ENCODE measurements around the gene ARID3A.

Gene ARID3A

DNA sequence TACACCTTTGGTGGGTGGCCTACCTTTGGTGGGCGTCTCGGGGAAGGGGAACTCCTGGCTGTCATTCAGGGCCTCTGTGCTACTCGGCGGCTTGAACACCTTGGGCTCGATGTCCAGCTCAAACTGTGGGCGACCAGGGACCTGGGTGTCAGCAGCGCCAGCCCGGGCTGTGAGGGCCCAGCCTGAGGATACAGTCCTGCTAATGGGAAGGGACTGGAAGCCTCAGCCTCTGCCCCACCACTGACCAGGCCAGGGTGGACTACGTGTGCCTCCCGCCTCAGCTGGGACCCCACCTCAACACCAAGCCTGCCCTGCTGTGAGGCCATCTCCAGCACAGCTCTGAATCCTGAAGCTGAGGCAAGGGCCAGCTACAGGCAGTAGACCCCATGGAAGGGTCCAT, 87.4 kb downstream of the ARID3A start:
- Histone ChIP-seq H3K9me3 (ENCODE audit: control insufficient read depth, insufficient read depth, low read length) (no peaks in the 10 kb centered on the region), H3K36me3 (ENCODE audit: insufficient read depth, low read length) (no peaks in the 10 kb centered on the region), H3K9ac (ENCODE audit: low read depth, low read length) (no peak overlapping the region), H3K4me1 (ENCODE audit: insufficient read depth, low read length) (peaks cover 20% of the 10 kb centered on the region)

- Histone ChIP-seq H3K9me3 (ENCODE audit: control insufficient read depth, insufficient read depth, low read length) (no peaks in the 10 kb centered on the region), H3K36me3 (ENCODE audit: insufficient read depth, low read length) (no peaks in the 10 kb centered on the region), H3K9ac (ENCODE audit: low read depth, low read length) (no peak overlapping the region), H3K4me1 (ENCODE audit: insufficient read depth, low read length) (peaks cover 22% of the 10 kb centered on the region)
Observed at GRCh38 chr19:1014161-1015060, 88.6 kb downstream of the ARID3A start.

DNA sequence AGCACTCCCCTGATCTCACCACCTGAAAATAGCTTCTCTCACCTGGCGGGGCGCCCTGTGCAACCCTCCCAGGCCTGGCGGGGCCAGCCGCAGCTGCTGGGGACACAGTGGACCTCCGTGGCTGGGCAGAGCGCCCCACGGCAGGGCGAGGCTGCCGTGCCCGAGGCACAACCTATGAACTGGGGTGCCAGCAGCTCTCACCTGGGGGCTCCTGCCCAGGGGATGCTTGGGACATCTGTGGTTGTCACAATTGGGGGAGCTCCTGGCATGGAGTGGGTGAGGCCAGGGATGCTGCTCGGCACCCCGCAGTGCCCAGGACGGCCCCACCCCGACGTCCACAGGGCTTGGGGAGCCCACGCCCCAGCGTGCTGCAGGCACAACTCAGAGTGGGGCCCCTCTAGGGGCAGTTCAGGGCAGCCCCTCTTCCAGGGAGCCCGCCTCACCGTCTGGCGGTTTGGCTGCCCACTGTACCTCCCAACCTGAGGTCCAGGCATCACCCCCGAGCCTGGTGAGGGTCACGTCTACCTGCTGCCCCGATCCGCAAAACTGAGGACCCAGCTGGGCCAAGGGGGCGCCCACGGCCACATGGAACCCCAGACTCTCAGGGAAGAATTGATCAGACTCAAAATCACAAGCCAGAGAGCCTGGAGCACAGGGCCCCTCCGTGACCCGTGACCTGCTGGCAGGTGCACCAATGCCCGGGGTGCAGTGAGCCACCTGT, 89.4 kb downstream of the ARID3A start:
- H3K4me1 ChIP-seq (ENCODE audit: insufficient read depth, low read length): peaks cover 22% of the 10 kb centered on the region
- no peaks in the 10 kb centered on the region for H3K36me3 ChIP-seq (ENCODE audit: insufficient read depth, low read length)

GRCh38 chr19:1015782-1016646, 90.2 kb downstream of the ARID3A start:
- Histone ChIP-seq H3K9ac (ENCODE audit: low read depth, low read length) (peak overlapping the region; percentile 20; the same call in 1 of the 2 replicates), H3K9me3 (ENCODE audit: control insufficient read depth, insufficient read depth, low read length) (no peaks in the 10 kb centered on the region)

More for the DNA sequence above, 89.4 kb downstream of the ARID3A start:
- Histone ChIP-seq H3K9ac (ENCODE audit: low read depth, low read length) (peak overlapping the region; percentile 20; the same call in 1 of the 2 replicates), H3K9me3 (ENCODE audit: control insufficient read depth, insufficient read depth, low read length) (no peaks in the 10 kb centered on the region)

DNA sequence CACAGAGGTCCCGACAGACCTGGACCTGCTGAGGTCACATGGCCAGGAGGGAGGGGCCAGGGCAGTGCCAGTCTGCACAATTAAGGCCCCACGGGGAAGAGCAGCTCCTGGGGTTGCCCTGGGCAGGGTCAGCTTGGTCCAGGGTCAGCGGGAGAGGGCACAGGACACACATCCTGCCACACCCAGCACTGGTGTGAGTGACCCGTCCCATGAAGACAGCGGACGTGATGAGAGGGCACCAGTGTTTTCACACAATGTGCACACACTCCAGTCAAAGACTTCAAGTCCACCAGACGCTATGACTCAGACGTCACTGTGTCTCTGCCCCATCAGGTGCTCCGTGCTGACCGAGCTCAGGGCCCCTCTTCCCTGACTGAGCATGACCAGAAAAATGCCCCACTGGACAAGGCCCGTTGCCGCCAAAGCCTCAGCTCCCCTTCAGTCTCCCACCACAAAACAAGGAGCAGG, 90.8 kb downstream of the ARID3A start:
- H3K4me1 ChIP-seq (ENCODE audit: insufficient read depth, low read length): peaks cover 22% of the 10 kb centered on the region
- no peaks in the 10 kb centered on the region for H3K9me3 ChIP-seq (ENCODE audit: control insufficient read depth, insufficient read depth, low read length)
- H3K9ac ChIP-seq (ENCODE audit: low read depth, low read length): no peak overlapping the region
- no peaks in the 10 kb centered on the region for H3K36me3 ChIP-seq (ENCODE audit: insufficient read depth, low read length)

More at GRCh38 chr19:1015782-1016646, 90.2 kb downstream of the ARID3A start:
- H3K4me1 ChIP-seq (ENCODE audit: insufficient read depth, low read length): peaks cover 22% of the 10 kb centered on the region
- no peaks in the 10 kb centered on the region for H3K36me3 ChIP-seq (ENCODE audit: insufficient read depth, low read length)

DNA sequence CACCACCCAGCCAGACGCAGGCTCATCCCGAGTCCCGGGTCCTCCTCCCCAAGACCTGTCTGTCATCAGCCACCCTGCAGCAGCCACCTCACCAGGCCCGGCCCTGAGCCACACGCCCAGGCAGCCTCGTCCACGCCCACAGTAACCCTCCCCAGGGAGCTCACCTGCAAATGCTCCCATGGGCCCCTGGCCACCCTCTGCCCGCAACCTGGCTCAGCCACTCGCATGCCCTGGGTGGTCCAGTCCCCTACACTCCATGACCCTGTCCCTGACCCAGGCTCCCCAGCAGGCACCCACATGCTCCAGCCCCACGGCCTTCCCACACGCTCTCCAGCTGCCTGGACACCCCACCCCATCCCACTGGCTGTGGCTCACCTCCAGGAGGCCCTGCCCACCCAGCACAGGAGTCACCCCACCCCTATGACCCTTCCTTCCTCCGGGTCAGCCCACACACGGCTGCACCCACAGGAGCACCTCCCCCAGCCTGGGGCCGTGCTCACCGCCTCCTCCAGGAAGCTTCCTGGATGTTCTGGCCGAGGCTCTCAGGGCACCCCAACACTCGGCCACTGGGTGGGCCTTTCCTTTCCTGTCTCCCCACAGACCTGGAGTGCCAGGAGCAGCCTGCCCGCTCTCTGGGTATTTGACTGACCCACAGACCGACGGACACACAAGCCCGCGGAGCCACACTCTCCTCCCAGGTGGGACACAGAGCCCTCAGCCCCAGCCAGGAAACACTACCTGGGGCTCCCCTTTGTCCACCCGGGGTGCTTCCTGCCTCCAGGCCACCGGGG, 91.5 kb downstream of the ARID3A start:
- Histone ChIP-seq H3K9me3 (ENCODE audit: control insufficient read depth, insufficient read depth, low read length) (no peaks in the 10 kb centered on the region), H3K36me3 (ENCODE audit: insufficient read depth, low read length) (no peaks in the 10 kb centered on the region), H3K9ac (ENCODE audit: low read depth, low read length) (no peak overlapping the region), H3K4me1 (ENCODE audit: insufficient read depth, low read length) (peaks cover 22% of the 10 kb centered on the region)

DNA sequence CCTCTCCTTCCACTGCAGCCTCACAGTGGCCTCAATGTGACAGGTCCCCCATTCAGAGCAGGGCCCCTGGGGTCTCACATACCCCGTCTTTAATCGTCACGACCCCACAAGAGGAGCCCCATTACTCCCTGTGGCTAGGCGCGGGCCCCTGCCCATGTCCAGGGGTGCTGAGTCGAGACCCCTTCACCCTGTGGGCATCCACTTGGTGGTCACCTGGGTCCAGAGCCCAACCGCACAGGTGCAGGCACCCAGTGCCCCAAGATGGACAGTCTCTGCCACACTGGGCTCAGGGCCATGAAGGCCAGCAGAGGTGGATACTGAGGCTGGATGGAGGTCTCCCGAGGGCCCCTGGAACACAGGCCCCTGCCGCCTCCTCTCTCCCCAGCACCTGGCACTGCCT, 92.1 kb downstream of the ARID3A start:
- Histone ChIP-seq H3K9ac (ENCODE audit: low read depth, low read length) (no peak overlapping the region), H3K4me1 (ENCODE audit: insufficient read depth, low read length) (peaks cover 22% of the 10 kb centered on the region), H3K9me3 (ENCODE audit: control insufficient read depth, insufficient read depth, low read length) (no peaks in the 10 kb centered on the region), H3K36me3 (ENCODE audit: insufficient read depth, low read length) (no peaks in the 10 kb centered on the region)

DNA sequence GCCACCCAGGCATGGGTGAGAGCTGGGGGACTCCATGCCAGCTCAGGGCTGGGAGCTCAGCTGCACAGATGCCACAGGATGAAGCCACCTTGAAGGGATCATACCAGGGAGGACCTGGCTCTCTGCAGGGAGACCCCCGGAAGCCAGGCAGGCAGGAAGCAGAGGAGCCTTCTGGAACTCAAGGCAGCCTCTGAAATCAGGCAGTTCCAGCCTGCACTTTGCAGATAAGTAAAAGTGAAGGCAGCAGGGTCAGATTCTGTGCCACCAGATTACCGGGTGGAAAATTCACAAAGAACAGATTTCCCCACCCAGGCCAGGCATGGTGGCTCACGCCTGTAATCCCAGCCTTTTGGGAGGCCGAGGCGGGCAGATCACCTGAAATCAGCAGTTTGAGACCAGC, 92.6 kb downstream of the ARID3A start:
- Histone ChIP-seq H3K36me3 (ENCODE audit: insufficient read depth, low read length) (no peaks in the 10 kb centered on the region), H3K9ac (ENCODE audit: low read depth, low read length) (no peak overlapping the region; the same call in 1 of the 2 replicates), H3K4me1 (ENCODE audit: insufficient read depth, low read length) (peaks cover 22% of the 10 kb centered on the region), H3K9me3 (ENCODE audit: control insufficient read depth, insufficient read depth, low read length) (no peaks in the 10 kb centered on the region)

GRCh38 chr19:1018932-1019615, 93.2 kb downstream of the ARID3A start:
- peaks cover 22% of the 10 kb centered on the region for H3K4me1 ChIP-seq (ENCODE audit: insufficient read depth, low read length)
- no peaks in the 10 kb centered on the region for H3K9me3 ChIP-seq (ENCODE audit: control insufficient read depth, insufficient read depth, low read length)
- H3K36me3 ChIP-seq (ENCODE audit: insufficient read depth, low read length): no peaks in the 10 kb centered on the region
- peak overlapping the region; percentile 92; the same call in 1 of the 2 replicates for H3K9ac ChIP-seq (ENCODE audit: low read depth, low read length)

DNA sequence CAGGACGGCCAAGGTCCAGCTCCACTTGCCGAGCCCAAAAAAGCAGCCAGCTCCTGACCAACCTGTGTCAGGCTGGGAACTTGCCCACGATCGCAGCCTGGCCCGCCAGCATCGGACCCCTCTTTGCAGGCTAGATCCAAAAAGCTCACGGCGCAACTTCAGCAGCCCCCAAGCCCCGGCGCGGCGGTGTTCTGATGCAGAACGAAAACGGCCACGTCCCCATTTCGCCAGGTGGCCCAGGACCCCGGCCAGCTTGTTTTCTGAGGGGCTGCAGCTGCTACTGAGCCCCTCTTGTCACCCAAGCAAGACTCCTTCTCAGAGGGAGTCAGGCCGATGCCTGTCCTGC, 93.8 kb downstream of the ARID3A start:
- Histone ChIP-seq H3K4me1 (ENCODE audit: insufficient read depth, low read length) (peaks cover 22% of the 10 kb centered on the region), H3K36me3 (ENCODE audit: insufficient read depth, low read length) (no peaks in the 10 kb centered on the region), H3K9ac (ENCODE audit: low read depth, low read length) (peak overlapping the region; percentile 92; the same call in 1 of the 2 replicates), H3K9me3 (ENCODE audit: control insufficient read depth, insufficient read depth, low read length) (no peaks in the 10 kb centered on the region)

- H3K9ac ChIP-seq (ENCODE audit: low read depth, low read length): peak overlapping the region; percentile 92
- H3K9me3 ChIP-seq (ENCODE audit: control insufficient read depth, insufficient read depth, low read length): no peaks in the 10 kb centered on the region
- H3K36me3 ChIP-seq (ENCODE audit: insufficient read depth, low read length): no peaks in the 10 kb centered on the region
- peaks cover 22% of the 10 kb centered on the region for H3K4me1 ChIP-seq (ENCODE audit: insufficient read depth, low read length)
Observed at GRCh38 chr19:1019980-1020867, 94.4 kb downstream of the ARID3A start.

DNA sequence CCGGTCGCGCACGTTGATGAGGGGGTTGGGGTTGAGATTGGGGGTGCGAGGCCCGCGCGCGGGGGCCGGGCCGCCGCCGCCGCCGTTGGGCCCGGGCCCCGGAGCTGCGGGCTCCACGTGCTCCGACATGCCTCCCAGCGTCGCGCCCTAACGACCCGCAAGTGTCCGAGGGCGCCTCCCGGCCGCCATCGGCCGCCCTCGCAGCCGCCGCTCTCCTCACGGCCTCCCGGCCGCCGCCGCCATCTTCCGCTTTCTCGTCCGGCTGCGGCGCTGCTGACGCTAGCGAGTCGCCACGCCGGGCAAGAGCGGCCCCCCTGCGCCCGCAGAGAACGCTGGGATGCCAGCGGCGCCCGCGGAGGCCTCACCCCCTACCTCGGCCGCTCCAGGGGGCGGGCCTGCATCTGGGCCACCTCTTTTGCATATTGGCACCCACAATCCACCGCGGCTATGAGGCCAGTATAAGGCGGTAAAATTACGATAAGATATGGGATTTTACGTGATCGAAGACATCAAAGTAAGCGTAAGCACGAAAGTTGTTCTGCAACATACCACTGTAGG, 95.1 kb downstream of the ARID3A start, which contains the start of gene TMEM259:
TSS of gene TMEM259 (minus strand) at position 256 of the 558 bp plus-strand sequence. CDS start at position 129, 127 bp downstream.
- Histone ChIP-seq H3K4me1 (ENCODE audit: insufficient read depth, low read length) (peaks cover 22% of the 10 kb centered on the region), H3K36me3 (ENCODE audit: insufficient read depth, low read length) (no peaks in the 10 kb centered on the region)

More for the DNA sequence above, 95.1 kb downstream of the ARID3A start, which contains the start of gene TMEM259:
- H3K9me3 ChIP-seq (ENCODE audit: control insufficient read depth, insufficient read depth, low read length): no peaks in the 10 kb centered on the region
- peak within 1 kb of the TSS; percentile 92 for H3K9ac ChIP-seq (ENCODE audit: low read depth, low read length)
